ENCODE data around the gene SATB1. TPM values are rescaled to one million over a fixed set of nuclear protein-coding genes. Genes with fewer than 3 reads are reported as not detected.

Gene SATB1
- total RNA-seq = 10 to 100 TPM; 24.4 to 47.9 (median 37.2) TPM

DNA sequence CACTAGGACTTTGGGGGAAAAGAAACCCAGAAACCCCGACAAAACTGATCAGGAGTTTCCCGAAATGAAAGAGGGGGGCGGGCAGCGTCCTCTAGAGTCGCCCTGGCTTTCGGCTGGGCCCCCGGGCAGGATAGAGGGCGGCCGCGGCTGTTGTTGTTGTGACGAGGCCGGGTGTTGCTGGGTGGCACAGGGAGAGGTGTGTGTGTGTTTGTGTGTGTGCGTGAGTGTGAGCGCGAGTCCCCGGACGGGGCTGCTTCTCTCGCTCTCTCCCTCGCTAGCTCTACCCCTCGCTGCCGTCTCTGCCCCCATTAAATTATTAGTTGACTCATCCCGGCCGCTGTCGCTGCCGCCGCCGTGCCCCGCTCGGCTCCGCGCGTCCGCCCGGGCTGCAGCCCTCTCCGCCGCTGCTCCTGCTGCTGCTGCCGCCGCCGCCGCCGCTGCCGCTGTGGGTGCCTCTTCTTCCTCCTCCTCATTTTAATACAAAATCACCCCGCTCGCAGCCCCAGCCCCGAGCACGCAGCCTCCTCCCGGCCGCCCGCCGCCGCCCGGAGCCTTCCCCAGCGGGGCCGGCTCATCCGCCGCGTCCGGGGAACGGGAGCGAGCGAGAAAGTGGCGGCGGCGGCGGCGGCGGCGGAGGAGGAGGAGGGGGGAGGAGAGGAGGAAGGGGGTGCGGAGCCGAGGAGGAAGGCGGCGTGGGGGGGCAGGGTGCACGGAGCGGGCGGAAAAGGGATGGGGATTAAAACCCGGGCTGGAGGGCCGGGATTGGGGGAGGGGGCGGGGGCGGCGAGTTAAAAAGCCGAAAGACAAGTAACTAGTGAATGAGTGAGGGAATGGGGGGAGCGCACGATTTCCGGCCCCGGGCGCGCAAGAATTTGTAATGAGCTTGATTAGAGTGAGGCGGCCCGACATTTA, at the start of gene SATB1:
SATB1 (minus strand) TSS at position 611 of the 912 bp plus-strand sequence. CDS start 4,372 bp downstream, outside the sequence.
- TF ChIP-seq, protein P1, sequence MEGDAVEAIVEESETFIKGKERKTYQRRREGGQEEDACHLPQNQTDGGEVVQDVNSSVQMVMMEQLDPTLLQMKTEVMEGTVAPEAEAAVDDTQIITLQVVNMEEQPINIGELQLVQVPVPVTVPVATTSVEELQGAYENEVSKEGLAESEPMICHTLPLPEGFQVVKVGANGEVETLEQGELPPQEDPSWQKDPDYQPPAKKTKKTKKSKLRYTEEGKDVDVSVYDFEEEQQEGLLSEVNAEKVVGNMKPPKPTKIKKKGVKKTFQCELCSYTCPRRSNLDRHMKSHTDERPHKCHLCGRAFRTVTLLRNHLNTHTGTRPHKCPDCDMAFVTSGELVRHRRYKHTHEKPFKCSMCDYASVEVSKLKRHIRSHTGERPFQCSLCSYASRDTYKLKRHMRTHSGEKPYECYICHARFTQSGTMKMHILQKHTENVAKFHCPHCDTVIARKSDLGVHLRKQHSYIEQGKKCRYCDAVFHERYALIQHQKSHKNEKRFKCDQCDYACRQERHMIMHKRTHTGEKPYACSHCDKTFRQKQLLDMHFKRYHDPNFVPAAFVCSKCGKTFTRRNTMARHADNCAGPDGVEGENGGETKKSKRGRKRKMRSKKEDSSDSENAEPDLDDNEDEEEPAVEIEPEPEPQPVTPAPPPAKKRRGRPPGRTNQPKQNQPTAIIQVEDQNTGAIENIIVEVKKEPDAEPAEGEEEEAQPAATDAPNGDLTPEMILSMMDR (IDR thresholded peaks at IDR 0.05; ENCODE audit: low read depth) = no peak

DNA sequence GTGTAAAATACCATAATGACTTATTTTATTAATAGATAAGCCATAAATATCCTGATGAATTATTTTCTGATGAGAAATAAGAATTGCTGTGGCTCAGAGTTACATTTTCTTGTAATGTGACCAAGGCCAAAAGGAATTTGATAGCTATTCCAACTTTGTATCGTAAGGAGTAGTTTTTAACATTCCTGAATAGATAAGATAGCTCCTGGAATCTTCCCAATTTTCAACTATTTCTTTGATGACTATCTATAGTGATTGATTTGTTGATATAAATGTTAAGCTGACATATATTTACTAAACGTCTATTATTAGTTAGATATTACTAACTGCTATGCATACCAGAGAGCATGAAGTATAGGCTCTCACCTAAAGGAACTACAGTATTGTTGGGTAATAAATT, 49.1 kb upstream of the SATB1 start:
- TF ChIP-seq, protein P1 (IDR thresholded peaks at IDR 0.05; ENCODE audit: low read depth) = no peak

DNA sequence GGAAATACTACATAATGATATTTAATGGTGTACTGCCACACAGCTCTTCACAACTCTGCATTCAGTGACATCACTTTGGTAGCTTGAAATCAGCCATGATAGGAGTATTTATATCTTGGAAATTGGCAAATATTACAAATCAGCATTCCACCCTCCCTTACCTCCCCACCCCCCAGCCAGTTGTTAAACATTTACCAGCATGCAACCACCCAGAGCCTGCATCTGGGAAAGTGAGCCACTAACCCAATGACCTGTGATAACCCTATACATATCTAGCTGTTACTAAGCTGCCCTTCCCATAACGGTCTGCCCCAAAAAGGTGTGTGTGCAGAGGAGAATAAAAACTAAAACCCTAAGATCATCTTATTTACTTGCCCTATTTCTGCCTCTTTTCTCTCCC, 44.6 kb upstream of the SATB1 start:
- TF ChIP-seq, protein P1 (IDR thresholded peaks at IDR 0.05; ENCODE audit: low read depth) = no peak

- TF ChIP-seq, protein P1 (IDR thresholded peaks at IDR 0.05; ENCODE audit: low read depth) = no peak
These were observed 41.0 kb upstream of the SATB1 start for GRCh38 chr3:18466136-18466535.

DNA sequence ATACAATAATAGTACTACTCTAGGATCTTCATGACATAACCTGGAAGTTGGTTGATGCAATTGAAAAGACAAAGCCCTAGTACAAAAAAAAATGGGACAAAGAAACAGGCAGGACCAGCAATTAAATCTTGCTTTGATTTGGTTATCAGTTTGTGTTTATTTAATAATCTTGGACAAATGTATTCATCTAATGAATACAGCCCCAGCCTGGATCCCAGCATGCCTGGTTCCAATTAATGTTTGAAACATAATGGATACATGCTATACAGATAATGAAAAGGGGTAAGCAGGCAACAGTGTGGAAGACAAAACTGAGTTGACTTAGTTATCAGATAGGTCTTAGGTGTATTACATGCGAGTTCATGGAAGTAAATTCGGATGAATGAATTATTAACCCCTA, 29.6 kb upstream of the SATB1 start:
- TF ChIP-seq, protein P1 (IDR thresholded peaks at IDR 0.05; ENCODE audit: low read depth) = no peak

DNA sequence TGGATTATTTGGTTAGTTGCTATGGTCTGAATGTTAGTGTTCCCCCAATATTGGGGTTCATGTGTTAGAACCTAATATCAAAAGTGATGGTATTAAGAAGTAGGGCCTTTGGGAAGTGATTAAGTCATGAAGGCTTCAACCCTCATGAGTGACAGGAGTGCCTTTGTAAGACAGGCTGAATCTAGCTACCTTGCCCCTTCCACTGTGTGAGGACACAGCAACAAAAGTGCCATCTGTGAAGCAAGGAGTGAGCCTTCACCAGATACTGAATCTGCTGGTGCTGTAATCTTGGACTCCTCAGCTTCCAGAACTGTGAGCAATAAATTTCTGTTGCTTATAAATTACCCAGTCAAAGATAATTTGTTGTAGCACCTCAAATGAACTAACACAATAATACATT, 22.6 kb upstream of the SATB1 start:
- TF ChIP-seq, protein P1 (IDR thresholded peaks at IDR 0.05; ENCODE audit: low read depth) = no peak

DNA sequence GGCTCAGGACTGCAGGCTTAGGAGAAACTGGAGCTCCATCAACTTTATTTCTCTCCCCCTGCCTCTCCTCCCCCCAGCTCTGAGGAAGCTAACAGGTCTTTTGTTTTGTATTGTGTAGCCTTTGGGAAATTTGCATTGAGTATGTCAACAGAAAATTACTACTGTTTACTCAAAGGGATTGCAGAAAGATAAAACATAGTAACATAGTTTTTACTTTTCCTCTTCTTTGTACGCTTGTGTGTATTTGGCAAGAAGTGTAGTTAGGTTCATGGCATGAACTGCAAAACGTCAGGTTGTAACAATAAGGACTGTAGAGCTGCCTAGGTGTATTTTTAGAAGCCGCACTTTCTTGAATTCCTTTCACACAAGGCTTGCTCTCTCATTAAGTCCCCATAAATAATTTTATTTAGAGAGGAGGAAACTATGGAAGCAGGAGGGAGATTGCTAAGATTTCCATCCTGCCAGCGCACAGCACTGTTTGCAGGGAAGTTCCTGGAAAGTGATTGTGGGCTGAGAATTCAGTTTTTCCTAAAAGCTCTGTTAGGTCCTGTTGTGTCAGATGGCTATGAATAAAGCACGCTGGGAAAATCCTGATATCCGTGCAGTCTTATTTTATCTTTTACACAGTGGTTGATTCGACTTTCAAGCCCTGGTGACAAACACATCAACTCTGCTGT, 21.1 kb upstream of the SATB1 start:
- TF ChIP-seq, protein P1 (IDR thresholded peaks at IDR 0.05; ENCODE audit: low read depth) = no peak

Data from subcutaneous adipose tissue (tissue), 4 donors.